NCI-H524 treated with DMSO at 0.1 percent for 48 hours (cell line): ENCODE results near the gene TPTE2.
"Not testable (repeated sequence)": the region's sequence is repeated elsewhere in the genome, so short reads cannot be mapped to it uniquely, and the experiment has no call there.

Experiments
- DNase-seq: peaks from one replicate; lab custom pipeline; 2025; lab: John Stamatoyannopoulos, UW

The TPTE2 gene

GRCh38 chr13:19561127-19561582 lies at the start of gene TPTE2:
TPTE2 (minus strand) TSS chr13:19561532; CDS start chr13:19503234, 58,298 bp downstream.
- DNase-seq = not testable (repeated sequence)

GRCh38 chr13:19607523-19608078 lies 46.3 kb upstream of the TPTE2 start:
- DNase-seq = no peak

- DNase-seq = no peak
Measured at GRCh38 chr13:19606737-19607136, 45.4 kb upstream of the TPTE2 start.

GRCh38 chr13:19606152-19606551 lies 44.8 kb upstream of the TPTE2 start:
- no peak for DNase-seq

- no peak for DNase-seq
Measured at GRCh38 chr13:19605161-19605955, 44.0 kb upstream of the TPTE2 start.

- no peak for DNase-seq
Measured at GRCh38 chr13:19604306-19604705, 43.0 kb upstream of the TPTE2 start.

- DNase-seq = no peak
Measured at GRCh38 chr13:19601749-19602725, 40.7 kb upstream of the TPTE2 start.

GRCh38 chr13:19597523-19597922 lies 36.2 kb upstream of the TPTE2 start:
- DNase-seq = no peak

GRCh38 chr13:19596960-19597361 lies 35.6 kb upstream of the TPTE2 start:
- DNase-seq = no peak

- no peak for DNase-seq
Measured at GRCh38 chr13:19596086-19596485, 34.8 kb upstream of the TPTE2 start.

GRCh38 chr13:19592657-19593180 lies 31.4 kb upstream of the TPTE2 start:
- no peak for DNase-seq

- DNase-seq = no peak
Measured at GRCh38 chr13:19591864-19592263, 30.5 kb upstream of the TPTE2 start.

GRCh38 chr13:19590423-19590822 lies 29.1 kb upstream of the TPTE2 start:
- no peak for DNase-seq

- no peak for DNase-seq
Measured at GRCh38 chr13:19589312-19589711, 28.0 kb upstream of the TPTE2 start.

GRCh38 chr13:19587635-19588300 lies 26.4 kb upstream of the TPTE2 start:
- peak; percentile 22 for DNase-seq

GRCh38 chr13:19586904-19587634 lies 25.7 kb upstream of the TPTE2 start:
- no peak for DNase-seq

GRCh38 chr13:19581675-19582074 lies 20.3 kb upstream of the TPTE2 start:
- no peak for DNase-seq

GRCh38 chr13:19575230-19575629 lies 13.9 kb upstream of the TPTE2 start:
- no peak for DNase-seq

GRCh38 chr13:19573120-19573716 lies 11.9 kb upstream of the TPTE2 start:
- no peak for DNase-seq

- DNase-seq = no peak
Measured at GRCh38 chr13:19572280-19572679, 10.9 kb upstream of the TPTE2 start.
